ENCODE data around the gene EHF.

DNA sequence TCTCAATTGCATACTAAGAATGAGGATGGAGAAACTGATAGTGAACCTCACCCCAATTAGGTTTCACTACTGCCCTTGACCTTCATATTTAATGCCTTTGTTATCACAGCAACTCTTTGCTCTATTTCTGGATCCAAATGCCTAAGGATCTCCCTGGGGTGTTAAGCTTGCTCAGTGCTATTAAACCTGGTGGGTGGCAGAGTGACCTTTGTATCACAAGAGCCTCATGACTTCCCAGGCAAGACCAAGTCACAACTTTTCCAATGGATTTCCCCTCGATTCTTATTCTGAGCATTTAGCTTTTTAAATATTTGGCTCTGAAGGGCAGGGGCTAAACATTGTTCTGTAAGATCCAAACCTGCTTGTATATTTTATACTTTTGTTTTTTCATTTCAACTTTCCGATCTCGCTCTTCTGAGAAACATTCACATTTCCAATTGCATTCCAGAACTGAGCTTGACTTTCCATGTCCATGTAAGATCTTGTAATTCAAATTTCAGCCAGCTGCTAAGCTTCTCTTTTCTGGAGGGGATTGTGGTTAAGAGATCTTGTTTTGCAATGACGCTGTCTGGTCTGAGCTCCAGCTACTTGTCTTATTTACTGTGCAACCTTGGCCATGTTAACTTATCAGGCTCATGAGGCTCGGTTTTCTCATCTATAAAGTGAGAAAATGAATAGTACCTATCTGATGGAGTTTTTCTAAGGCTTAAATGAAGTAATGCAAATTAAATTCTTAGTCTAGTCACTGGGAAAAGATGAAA, 6.4 kb upstream of the EHF start:
- TF ChIP-seq, protein P1, sequence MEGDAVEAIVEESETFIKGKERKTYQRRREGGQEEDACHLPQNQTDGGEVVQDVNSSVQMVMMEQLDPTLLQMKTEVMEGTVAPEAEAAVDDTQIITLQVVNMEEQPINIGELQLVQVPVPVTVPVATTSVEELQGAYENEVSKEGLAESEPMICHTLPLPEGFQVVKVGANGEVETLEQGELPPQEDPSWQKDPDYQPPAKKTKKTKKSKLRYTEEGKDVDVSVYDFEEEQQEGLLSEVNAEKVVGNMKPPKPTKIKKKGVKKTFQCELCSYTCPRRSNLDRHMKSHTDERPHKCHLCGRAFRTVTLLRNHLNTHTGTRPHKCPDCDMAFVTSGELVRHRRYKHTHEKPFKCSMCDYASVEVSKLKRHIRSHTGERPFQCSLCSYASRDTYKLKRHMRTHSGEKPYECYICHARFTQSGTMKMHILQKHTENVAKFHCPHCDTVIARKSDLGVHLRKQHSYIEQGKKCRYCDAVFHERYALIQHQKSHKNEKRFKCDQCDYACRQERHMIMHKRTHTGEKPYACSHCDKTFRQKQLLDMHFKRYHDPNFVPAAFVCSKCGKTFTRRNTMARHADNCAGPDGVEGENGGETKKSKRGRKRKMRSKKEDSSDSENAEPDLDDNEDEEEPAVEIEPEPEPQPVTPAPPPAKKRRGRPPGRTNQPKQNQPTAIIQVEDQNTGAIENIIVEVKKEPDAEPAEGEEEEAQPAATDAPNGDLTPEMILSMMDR (IDR thresholded peaks at IDR 0.05): no peak
- no peak for TF ChIP-seq POLR2A (IDR thresholded peaks at IDR 0.05)

Data from body of pancreas (tissue), 4 donors.